22Rv1 (cell line): ENCODE measurements around the gene FAM107B.

Source experiments
- CTCF ChIP-seq: fragments of 450-650 bp; IDR thresholded peaks from 2 replicates; pipeline ENCODE4 v1.5.1; 2017; ENCODE audit warnings: mild to moderate bottlenecking
- ZFX ChIP-seq: fragments of 450-650 bp; IDR thresholded peaks from 2 replicates; pipeline ENCODE4 v1.6.1; 2017; ENCODE audit warnings: antibody characterized with exemption, borderline replicate concordance

- TF ChIP-seq CTCF (no peak), ZFX (no peak)
Observed at GRCh38 chr10:14665865-14666857, 108.5 kb downstream of the FAM107B start.
